Panc1 (cell line): ENCODE results near the gene ELF4. TPM values are rescaled to one million over a fixed set of nuclear protein-coding genes. Genes with fewer than 3 reads are reported as not detected.
A peak's percentile ranks its signal among the peaks of the same experiment; 100 is the strongest.

Experiments used
- ATAC-seq: fragments of 200-7000 bp; cut with Tn5 transposase; 2 replicates; pipeline ENCODE4 v1.9.1; 2020; ENCODE audit warnings: mild to moderate bottlenecking, moderate library complexity
- BruUV-seq: library from RNA; stranded (reverse); fragments of 400-500 nt; replicated peaks from 2 replicates; lab custom pipeline; 2021; lab: Mats Ljungman, UMichigan
- CTCF ChIA-PET: fragments of 300-600 bp; sonication (Branson Sonifier 250); formaldehyde crosslinking; loops from one replicate; lab custom pipeline; 2022; ENCODE audit warnings: antibody characterized with exemption; lab: Charles Lee
- POLR2A ChIA-PET: fragments of 300-600 bp; sonication (Branson Sonifier 250); formaldehyde crosslinking; loops from one replicate; lab custom pipeline; 2022; ENCODE audit warnings: antibody characterized with exemption; lab: Charles Lee
- DNase-seq: peaks from one replicate; pipeline ENCODE4 v3.0.0-alpha.2; 2010; ENCODE audit warnings: low read depth, low spot score
- H3K27ac ChIP-seq: 2 replicates; pipeline ENCODE4 v1.5.1; 2011; ENCODE audit warnings: mild to moderate bottlenecking, low read length, inconsistent platforms
- H3K27me3 ChIP-seq: fragments of 200-500 bp; sonication (Bioruptor generic); 2 replicates; pipeline ENCODE4 v1.6.0; 2014; ENCODE audit warnings: low read length, inconsistent platforms; ENCODE audit not compliant: control insufficient read depth, insufficient read depth
- H3K36me3 ChIP-seq: fragments of 200-500 bp; sonication (Bioruptor generic); 2 replicates; pipeline ENCODE4 v1.5.1; 2014; ENCODE audit warnings: inconsistent platforms, mild to moderate bottlenecking, low read length, moderate library complexity; ENCODE audit not compliant: control insufficient read depth, insufficient read depth
- H3K4me1 ChIP-seq: 2 replicates; pipeline ENCODE4 v1.5.1; 2011; ENCODE audit warnings: inconsistent platforms, mild to moderate bottlenecking, low read length, moderate library complexity; ENCODE audit not compliant: control insufficient read depth, insufficient read depth
- H3K4me3 ChIP-seq, 2 experiments: 2 replicates each; pipeline ENCODE4 v1.5.1; 2011 to 2012; ENCODE audit warnings: low read depth in 2 of 2, low read length in 2 of 2, mild to moderate bottlenecking in 2 of 2, inconsistent platforms in 1 of 2, moderate library complexity in 1 of 2
- H3K9me3 ChIP-seq: fragments of 200-500 bp; sonication (Bioruptor generic); 2 replicates; pipeline ENCODE4 v1.5.1; 2014; ENCODE audit warnings: low read depth, mild to moderate bottlenecking, inconsistent platforms, low read length, moderate library complexity; ENCODE audit not compliant: control insufficient read depth, insufficient read depth
- POLR2AphosphoS5 ChIP-seq: IDR thresholded peaks from 2 replicates; pipeline ENCODE4 v1.6.1; 2012; ENCODE audit warnings: mild to moderate bottlenecking, low read depth, low read length, moderate library complexity
- REST ChIP-seq, 2 experiments: IDR thresholded peaks; 2 replicates each; pipeline ENCODE4 v1.6.1; 2011 to 2012; ENCODE audit warnings: low read depth in 2 of 2, control low read depth in 1 of 2, low read length in 1 of 2, mild to moderate bottlenecking in 1 of 2, moderate library complexity in 1 of 2; ENCODE audit not compliant: insufficient read depth in 1 of 2
- SIN3A ChIP-seq: IDR thresholded peaks from 2 replicates; pipeline ENCODE4 v1.6.1; 2012; ENCODE audit warnings: low read depth, mild to moderate bottlenecking, low read length, moderate library complexity, borderline replicate concordance; ENCODE audit not compliant: insufficient read depth
- TCF7L2 ChIP-seq: IDR thresholded peaks from 2 replicates; pipeline ENCODE4 v1.6.1; 2011; ENCODE audit warnings: mild to moderate bottlenecking, low read depth, low read length, inconsistent platforms
- in situ Hi-C: cut with HindIII; loops from 2 replicates; pipeline ENCODE4 v1.10.0; 2016; ENCODE audit warnings: low sequenced_read_pairs, low pct_unique_long_range_greater_than_20kb
- intact Hi-C: fragments of 100-400 bp; cut with micrococcal nuclease; formaldehyde crosslinking; loops from one replicate; pipeline ENCODE4 v1.10.0; 2022; ENCODE audit not compliant: unreplicated experiment
- total RNA-seq: library from RNA; stranded (reverse); gene quantifications from one replicate; pipeline ENCODE4 v1.2.1, GENCODE V29; 2021; ENCODE audit not compliant: unreplicated experiment
- TF ChIP-seq, protein P1 (sequence below): fragments of 450-650 bp; IDR thresholded peaks from 2 replicates; pipeline ENCODE4 v1.5.1; 2017; ENCODE audit warnings: mild to moderate bottlenecking

ELF4 gene
- total RNA-seq, 1 experiment from 2014 or later = 48.0 TPM

GRCh38 chrX:130119312-130119898 is 9.1 kb upstream of the ELF4 start:
- Histone ChIP-seq H3K27ac (peak overlapping the region; percentile 90), H3K4me3 (peak overlapping the region; percentile 22 to 43), H3K9me3 (no peaks in the 10 kb centered on the region), H3K27me3 (no peaks in the 10 kb centered on the region), H3K4me1 (peaks cover 43% of the 10 kb centered on the region), H3K36me3 (no peaks in the 10 kb centered on the region)
- intact Hi-C loops = no loop called here
- ChIA-PET POLR2A (interaction anchor here (0.7 to 1.4 kb wide), 2 partner anchors 10 to 46 kb away, joined by 3 to 8 read pairs; partner anchors contain the start of gene AIFM1), CTCF (interaction anchor here (0.5 to 2.2 kb wide), 4 partner anchors 15 to 58 kb away, joined by 3 to 7 read pairs (median 4); no protein-coding TSS in a partner anchor)
- ATAC-seq (no peak), DNase-seq (no peak)
- in situ Hi-C loops = no loop called here
- TF ChIP-seq REST (IDR thresholded peaks at IDR 0.05; ENCODE audit: insufficient read depth in 1 of 2, low read depth in 2 of 2, low read length in 1 of 2) (no peak), POLR2AphosphoS5 (no peak), TCF7L2 (no peak), SIN3A (no peak)
- TF ChIP-seq, protein P1, sequence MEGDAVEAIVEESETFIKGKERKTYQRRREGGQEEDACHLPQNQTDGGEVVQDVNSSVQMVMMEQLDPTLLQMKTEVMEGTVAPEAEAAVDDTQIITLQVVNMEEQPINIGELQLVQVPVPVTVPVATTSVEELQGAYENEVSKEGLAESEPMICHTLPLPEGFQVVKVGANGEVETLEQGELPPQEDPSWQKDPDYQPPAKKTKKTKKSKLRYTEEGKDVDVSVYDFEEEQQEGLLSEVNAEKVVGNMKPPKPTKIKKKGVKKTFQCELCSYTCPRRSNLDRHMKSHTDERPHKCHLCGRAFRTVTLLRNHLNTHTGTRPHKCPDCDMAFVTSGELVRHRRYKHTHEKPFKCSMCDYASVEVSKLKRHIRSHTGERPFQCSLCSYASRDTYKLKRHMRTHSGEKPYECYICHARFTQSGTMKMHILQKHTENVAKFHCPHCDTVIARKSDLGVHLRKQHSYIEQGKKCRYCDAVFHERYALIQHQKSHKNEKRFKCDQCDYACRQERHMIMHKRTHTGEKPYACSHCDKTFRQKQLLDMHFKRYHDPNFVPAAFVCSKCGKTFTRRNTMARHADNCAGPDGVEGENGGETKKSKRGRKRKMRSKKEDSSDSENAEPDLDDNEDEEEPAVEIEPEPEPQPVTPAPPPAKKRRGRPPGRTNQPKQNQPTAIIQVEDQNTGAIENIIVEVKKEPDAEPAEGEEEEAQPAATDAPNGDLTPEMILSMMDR = no peak
- no TSS peak for BruUV-seq

DNA sequence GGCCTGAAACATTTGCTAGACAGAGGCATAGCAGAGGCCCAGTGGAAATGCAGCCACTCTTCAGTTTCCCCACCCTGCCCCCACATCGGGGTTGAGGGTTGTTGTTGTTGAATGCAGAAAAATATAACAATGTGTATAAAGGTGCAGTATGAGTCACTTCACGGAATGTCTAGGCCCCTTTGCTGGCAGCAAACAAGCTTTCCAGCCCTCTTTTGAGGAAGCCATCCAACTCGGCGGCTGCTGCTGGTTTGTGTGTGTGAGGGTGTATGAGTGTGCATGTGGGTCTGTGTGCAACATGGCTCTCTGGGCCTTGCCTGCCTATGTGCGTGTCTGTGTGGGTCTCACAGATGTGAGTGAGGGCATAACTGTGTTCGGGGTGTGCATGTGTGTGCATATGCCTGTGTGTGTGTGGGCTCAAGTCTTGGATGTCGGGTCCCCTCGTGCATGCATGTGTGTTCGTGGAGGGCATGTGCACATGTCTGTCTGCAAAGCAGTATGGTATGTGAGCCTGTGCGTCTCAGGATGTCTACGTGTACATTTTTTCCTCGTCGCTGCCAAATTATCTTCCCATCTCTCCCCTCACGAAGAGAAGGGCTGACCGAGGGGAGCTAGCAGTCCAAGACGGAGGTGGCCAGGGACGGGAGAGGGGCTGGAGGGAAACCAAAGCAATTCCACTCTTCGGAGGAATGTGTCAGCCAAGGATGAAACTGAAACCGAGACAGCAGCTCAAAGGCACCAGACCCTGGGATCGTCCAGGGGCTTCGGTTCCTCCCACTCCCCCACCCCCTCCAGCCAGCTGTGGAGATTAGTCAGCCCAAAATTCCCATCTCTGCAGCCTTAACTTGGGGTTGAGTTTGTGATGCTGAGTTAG is 8.4 kb upstream of the ELF4 start:
- POLR2A ChIA-PET = interaction anchor here (0.7 kb wide), 1 partner anchor 47 kb away, joined by 3 read pairs; the partner anchor contains the start of gene AIFM1

More for the DNA sequence above, 8.4 kb upstream of the ELF4 start:
- in situ Hi-C loops (no loop called here), intact Hi-C loops (no loop called here)
- peak overlapping the region; percentile 22 to 43 for H3K4me3 ChIP-seq
- no TSS peak for BruUV-seq
- DNase-seq (no peak), ATAC-seq (peak; percentile 46)
- CTCF ChIA-PET = interaction anchor here (0.5 kb wide), 1 partner anchor 14 kb away, joined by 5 read pairs; no protein-coding TSS in a partner anchor
- no peaks in the 10 kb centered on the region for H3K36me3 ChIP-seq
- no peak for TF ChIP-seq TCF7L2
- TF ChIP-seq REST (IDR thresholded peaks at IDR 0.05; ENCODE audit: insufficient read depth in 1 of 2, low read depth in 2 of 2, low read length in 1 of 2) = no peak
- TF ChIP-seq, protein P1 = no peak
- no peak for TF ChIP-seq SIN3A
- no peak; the same call in 1 of the 2 replicates for TF ChIP-seq POLR2AphosphoS5
- H3K9me3 ChIP-seq = no peaks in the 10 kb centered on the region
- H3K27ac ChIP-seq = peak overlapping the region; percentile 90
- H3K4me1 ChIP-seq = peaks cover 50% of the 10 kb centered on the region
- no peaks in the 10 kb centered on the region for H3K27me3 ChIP-seq
